Endothelial cell of umbilical vein (primary cell): ENCODE data around the gene GBP4. TPM values are rescaled to one million over a fixed set of nuclear protein-coding genes. Genes with fewer than 3 reads are reported as not detected.

Experiments used
- BruUV-seq: library from RNA; stranded (reverse); fragments of 400-500 nt; replicated peaks from 2 replicates; lab custom pipeline; 2021; lab: Mats Ljungman, UMichigan
- CTCF ChIA-PET: fragments of 300-600, 350-600 bp; sonication (Branson Sonifier 250); formaldehyde crosslinking; loops from one replicate; lab custom pipeline; 2021; ENCODE audit warnings: antibody characterized with exemption, inconsistent platforms; lab: Charles Lee
- POLR2A ChIA-PET: fragments of 300-600, 350-600 bp; sonication (Branson Sonifier 250); formaldehyde crosslinking; loops from one replicate; lab custom pipeline; 2021; ENCODE audit warnings: antibody characterized with exemption, inconsistent platforms; lab: Charles Lee
- DNase-seq: peaks from one replicate; pipeline ENCODE4 v3.0.0-alpha.2; 2011; ENCODE audit warnings: low read depth, low spot score
- FAIRE-seq: peaks from 2 replicates; lab custom pipeline; 2011; peaks lifted over from hg19 to GRCh38; lab: Jason Lieb, UNC
- H2AFZ ChIP-seq: 2 replicates; pipeline ENCODE4 v1.6.0; 2012; ENCODE audit warnings: low read depth, low read length, control low read depth, inconsistent platforms
- H3K27ac ChIP-seq: 2 replicates; pipeline ENCODE4 v1.5.1; 2011; ENCODE audit warnings: low read depth, mild to moderate bottlenecking, control low read depth, low read length, moderate library complexity; ENCODE audit not compliant: insufficient read depth
- H3K27me3 ChIP-seq, 2 experiments: 2 replicates each; pipeline versions ENCODE4 v1.6.0 to v1.6.1; 2011; ENCODE audit warnings: low read length in 2 of 2, mixed read lengths in 1 of 2; ENCODE audit not compliant: control insufficient read depth in 2 of 2, insufficient read depth in 2 of 2
- H3K36me3 ChIP-seq, 2 experiments: 2 replicates in 1 of 2; 3 replicates in 1 of 2; pipeline ENCODE4 v1.5.1; 2011; ENCODE audit warnings: low read length in 2 of 2, mild to moderate bottlenecking in 1 of 2, moderate library complexity in 1 of 2; ENCODE audit not compliant: control insufficient read depth in 2 of 2, insufficient read depth in 2 of 2; ENCODE audit errors: extremely low read depth in 1 of 2
- H3K4me1 ChIP-seq: 3 replicates; pipeline ENCODE4 v1.5.1; 2011; ENCODE audit warnings: mild to moderate bottlenecking, low read length; ENCODE audit not compliant: control insufficient read depth, insufficient read depth; ENCODE audit errors: extremely low read depth
- H3K4me2 ChIP-seq: 2 replicates; pipeline ENCODE4 v1.6.1; 2011; ENCODE audit warnings: low read length, control low read depth, mixed read lengths; ENCODE audit not compliant: insufficient read depth
- H3K4me3 ChIP-seq, 3 experiments: fragments of 200-600 bp in 1 of 3; sonication (generic), shearing (Covaris generic) in 1 of 3; replicated peaks in 1 of 3; 2 replicates each; pipeline ENCODE4 v1.5.1; 2011 to 2016; ENCODE audit warnings: control low read depth in 3 of 3, low read length in 3 of 3, mild to moderate bottlenecking in 2 of 3, inconsistent platforms in 1 of 3, low read depth in 1 of 3, moderate library complexity in 1 of 3; ENCODE audit not compliant: insufficient read depth in 1 of 3
- H3K79me2 ChIP-seq: 2 replicates; pipeline ENCODE4 v1.6.0; 2012; ENCODE audit warnings: low read length, inconsistent platforms; ENCODE audit not compliant: control insufficient read depth, insufficient read depth
- H3K9ac ChIP-seq: replicated peaks from 2 replicates; pipeline ENCODE3; 2011; ENCODE audit warnings: low read length, control low read depth; ENCODE audit not compliant: insufficient read depth; ENCODE audit errors: extremely low read depth
- H3K9me1 ChIP-seq: replicated peaks from 3 replicates; pipeline ENCODE4 v1.6.0; 2011; ENCODE audit warnings: mild to moderate bottlenecking, low read length; ENCODE audit not compliant: control insufficient read depth, insufficient read depth; ENCODE audit errors: extremely low read depth
- H3K9me3 ChIP-seq: replicated peaks from 2 replicates; pipeline ENCODE4 v1.5.1; 2012; ENCODE audit warnings: low read length, inconsistent platforms; ENCODE audit not compliant: control insufficient read depth, insufficient read depth
- H4K20me1 ChIP-seq: replicated peaks from 2 replicates; pipeline ENCODE3; 2011; ENCODE audit warnings: mild to moderate bottlenecking, low read length; ENCODE audit not compliant: control insufficient read depth, insufficient read depth; ENCODE audit errors: extremely low read depth
- EZH2 ChIP-seq: IDR thresholded peaks from 2 replicates; pipeline ENCODE4 v1.6.1; 2012; ENCODE audit warnings: borderline replicate concordance, low read depth, mild to moderate bottlenecking, moderate library complexity, low read length, inconsistent platforms; ENCODE audit not compliant: severe bottlenecking
- FOS ChIP-seq: IDR thresholded peaks from 2 replicates; pipeline ENCODE4 v1.6.1; 2011; ENCODE audit warnings: mild to moderate bottlenecking, low read length, moderate library complexity, borderline replicate concordance; ENCODE audit not compliant: insufficient read depth
- GATA2 ChIP-seq: IDR thresholded peaks from 2 replicates; pipeline ENCODE4 v1.7.0; 2011; ENCODE audit warnings: low read depth, mild to moderate bottlenecking, moderate library complexity, mixed read lengths, low read length; ENCODE audit not compliant: insufficient read length, insufficient read depth
- JUN ChIP-seq: IDR thresholded peaks from 2 replicates; pipeline ENCODE4 v1.6.1; 2011; ENCODE audit warnings: borderline replicate concordance, low read depth; ENCODE audit not compliant: insufficient read length, insufficient read depth
- POLR2AphosphoS5 ChIP-seq: IDR thresholded peaks from 2 replicates; pipeline ENCODE4 v1.6.1; 2012; ENCODE audit warnings: low read depth, mild to moderate bottlenecking, control low read depth, low read length, moderate library complexity; ENCODE audit not compliant: insufficient read depth
- dilution Hi-C: fragments of 300-500 bp; cut with MboI; formaldehyde crosslinking; loops from one replicate; pipeline ENCODE4 v1.15.0; 2019; ENCODE audit warnings: low sequenced_read_pairs; ENCODE audit not compliant: extremely low pct_ligation_motif_present
- intact Hi-C: fragments of 100-400 bp; cut with micrococcal nuclease; formaldehyde crosslinking; loops from one replicate; pipeline ENCODE4 v1.10.0; 2022
- polyA plus RNA-seq, 4 experiments: library from polyadenylated mRNA; depleted of rRNA in 3 of 4; stranded (reverse) in 3 of 4; unstranded in 1 of 4; fragments of >200 nt; gene quantifications; 2 replicates each; pipeline versions ENCODE4 v1.2.1 to v1.2.3, GENCODE V29; 2011 to 2012; ENCODE audit warnings: missing spikeins in 1 of 4
- total RNA-seq: library from RNA; stranded (reverse); gene quantifications from 2 replicates; pipeline ENCODE4 v1.2.3, GENCODE V29; 2021

Gene GBP4
- total and polyA plus RNA-seq, 2 donors (not counting 3 experiments of a cell fraction or from before 2014, with no cell fraction given): 1.7 to 7.6 TPM

DNA sequence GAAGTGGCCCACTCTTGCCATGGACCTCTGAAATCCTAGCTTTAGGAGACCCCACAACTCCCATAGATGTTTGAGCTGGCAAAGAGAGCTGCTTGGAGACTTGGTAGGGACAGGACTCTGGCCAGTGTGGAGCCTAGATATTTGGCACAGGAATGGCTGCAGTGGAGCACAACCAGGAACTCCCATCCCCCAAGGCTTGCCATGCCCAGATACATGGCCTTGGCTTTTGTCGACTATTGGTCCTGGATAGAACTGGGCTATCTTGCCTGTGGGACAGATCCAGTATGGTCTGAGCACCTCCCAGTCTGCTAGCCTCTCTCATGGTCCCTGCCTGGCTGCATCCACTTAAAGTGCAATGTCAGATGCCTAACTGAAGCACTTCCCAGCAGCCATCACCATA, 65.0 kb downstream of the GBP4 start:
- H3K9ac ChIP-seq: no peak overlapping the region
- H3K36me3 ChIP-seq: no peaks in the 10 kb centered on the region
- H2AFZ ChIP-seq: no peak overlapping the region
- no peaks in the 10 kb centered on the region for H3K79me2 ChIP-seq
- DNase-seq (no peak), FAIRE-seq (no peak)
- no peak overlapping the region for H3K4me2 ChIP-seq
- no TSS peak for BruUV-seq
- peaks cover 9% of the 10 kb centered on the region for H3K4me1 ChIP-seq
- CTCF ChIA-PET: interaction anchor here (1.3 kb wide), 1 partner anchor 136 kb away, joined by 4 read pairs; no protein-coding TSS in a partner anchor
- no peaks in the 10 kb centered on the region for H3K9me3 ChIP-seq
- no peaks in the 10 kb centered on the region for H3K27me3 ChIP-seq
- H3K9me1 ChIP-seq: no peaks in the 10 kb centered on the region
- H3K4me3 ChIP-seq: no peak overlapping the region
- no peaks in the 10 kb centered on the region for H4K20me1 ChIP-seq
- no peak overlapping the region for H3K27ac ChIP-seq
- POLR2A ChIA-PET: no interaction called here
- intact Hi-C loops (no loop called here), dilution Hi-C loops (no loop called here)
- TF ChIP-seq FOS (no peak), JUN (no peak), POLR2AphosphoS5 (no peak), GATA2 (no peak), EZH2 (no peak)

Other genes with a start within 250 kb of the GBP4 start
- 18.1 and 21.1 TPM in 2 replicates for gene KYAT3, start 206.3 kb downstream of the GBP4 start, total RNA-seq
- 7.0 and 8.0 TPM in 2 replicates for gene KYAT3, start 206.3 kb downstream of the GBP4 start, polyA plus RNA-seq
- gene RBMXL1, start 206.3 kb downstream of the GBP4 start, total RNA-seq: 7.6 and 9.9 TPM in 2 replicates
- 2.5 and 2.9 TPM in 2 replicates for gene RBMXL1, start 206.3 kb downstream of the GBP4 start, polyA plus RNA-seq
- 7.3 and 12.7 TPM in 2 replicates for gene GBP3, start 176.1 kb downstream of the GBP4 start, total RNA-seq
- 4.8 and 5.7 TPM in 2 replicates for gene GBP3, start 176.1 kb downstream of the GBP4 start, polyA plus RNA-seq
- 17.8 and 28.0 TPM in 2 replicates for gene GBP1, start 133.7 kb downstream of the GBP4 start, total RNA-seq
- gene GBP1, start 133.7 kb downstream of the GBP4 start, polyA plus RNA-seq: 9.8 and 11.6 TPM in 2 replicates
- 19.4 and 30.2 TPM in 2 replicates for gene GBP2, start 72.8 kb downstream of the GBP4 start, total RNA-seq
- gene GBP2, start 72.8 kb downstream of the GBP4 start, polyA plus RNA-seq: 13.1 TPM in 2 replicates
- not detected in 2 replicates for gene GBP7, start 22.9 kb downstream of the GBP4 start, total RNA-seq
- not detected in 2 replicates for gene GBP7, start 22.9 kb downstream of the GBP4 start, polyA plus RNA-seq
- 0.31 TPM in 1 of 2 replicates, not detected in the other for gene GBP5, start 73.9 kb upstream of the GBP4 start, total RNA-seq
- not detected in 2 replicates for gene GBP5, start 73.9 kb upstream of the GBP4 start, polyA plus RNA-seq
- gene GBP6, start 165.1 kb upstream of the GBP4 start, total RNA-seq: not detected in 2 replicates
- not detected in 2 replicates for gene GBP6, start 165.1 kb upstream of the GBP4 start, polyA plus RNA-seq